Liver (tissue), 9 donors: ENCODE data around the gene ADAP1. TPM values are rescaled to one million over a fixed set of nuclear protein-coding genes. Genes with fewer than 3 reads are reported as not detected.

ENCODE experiments used
- DNase-seq: peaks from one replicate; pipeline ENCODE4 v3.0.0-alpha.2; 2017; ENCODE audit warnings: low spot score
- H3K27ac ChIP-seq, 2 donors: one replicate each; pipeline ENCODE4 v1.7.0; 2013; ENCODE audit warnings: inconsistent platforms in 2 of 2, low read length in 2 of 2, control low read depth in 1 of 2, low read depth in 1 of 2, mild to moderate bottlenecking in 1 of 2
- H3K27me3 ChIP-seq, 4 donors: one replicate each; pipeline versions ENCODE4 v1.6.1 to v1.7.0; 2013; ENCODE audit warnings: low read length in 3 of 4, inconsistent platforms in 1 of 4, mild to moderate bottlenecking in 1 of 4, moderate library complexity in 1 of 4; ENCODE audit not compliant: control insufficient read depth in 4 of 4, insufficient read depth in 4 of 4
- H3K36me3 ChIP-seq, 4 donors: one replicate each; pipeline versions ENCODE4 v1.6.1 to v1.7.0; 2013; ENCODE audit warnings: low read length in 3 of 4, mild to moderate bottlenecking in 3 of 4, low read depth in 1 of 4, moderate library complexity in 1 of 4; ENCODE audit not compliant: control insufficient read depth in 4 of 4, insufficient read depth in 3 of 4
- H3K4me1 ChIP-seq, 4 donors: one replicate each; pipeline versions ENCODE4 v1.6.1 to v1.7.0; 2013; ENCODE audit warnings: low read length in 3 of 4, mild to moderate bottlenecking in 3 of 4, moderate library complexity in 1 of 4; ENCODE audit not compliant: control insufficient read depth in 4 of 4, insufficient read depth in 4 of 4
- H3K4me3 ChIP-seq, 3 donors: one replicate each; pipeline versions ENCODE4 v1.6.1 to v1.7.0; 2013; ENCODE audit warnings: low read length in 3 of 3, control low read depth in 1 of 3, low read depth in 1 of 3, mild to moderate bottlenecking in 1 of 3
- H3K9ac ChIP-seq, 2 donors: one replicate each; pipeline ENCODE4 v1.7.0; 2013; ENCODE audit warnings: low read length in 2 of 2, mild to moderate bottlenecking in 2 of 2, moderate library complexity in 2 of 2, control low read depth in 1 of 2, low read depth in 1 of 2
- H3K9me3 ChIP-seq, 4 donors: one replicate each; pipeline versions ENCODE4 v1.6.1 to v1.7.0; 2013; ENCODE audit warnings: low read length in 3 of 4; ENCODE audit not compliant: control insufficient read depth in 4 of 4
- EGR1 ChIP-seq, 2 donors: IDR thresholded peaks; 2 replicates each; pipeline ENCODE4 v1.6.1; 2016 to 2018; ENCODE audit warnings: antibody characterized with exemption in 2 of 2, low read depth in 2 of 2
- FOXA2 ChIP-seq: IDR thresholded peaks from 2 replicates; pipeline ENCODE4 v1.6.1; 2016; ENCODE audit warnings: antibody characterized with exemption
- GABPA ChIP-seq, 2 donors: IDR thresholded peaks in 1 of 2; conservative IDR thresholded peaks in 1 of 2; 2 replicates each; pipeline ENCODE4 v1.6.1; 2016; ENCODE audit warnings: antibody characterized with exemption in 2 of 2, mild to moderate bottlenecking in 1 of 2, moderate library complexity in 1 of 2
- HNF4A ChIP-seq, 2 donors: conservative IDR thresholded peaks; 2 replicates each; pipeline ENCODE4 v1.6.1; 2016; ENCODE audit warnings: antibody characterized with exemption in 2 of 2, mild to moderate bottlenecking in 2 of 2
- HNF4G ChIP-seq: IDR thresholded peaks from 2 replicates; pipeline ENCODE4 v1.6.1; 2016; ENCODE audit warnings: antibody characterized with exemption
- JUND ChIP-seq, 2 donors: IDR thresholded peaks; 2 replicates each; pipeline ENCODE4 v1.6.1; 2016; ENCODE audit warnings: antibody characterized with exemption in 2 of 2
- NR2F2 ChIP-seq: IDR thresholded peaks from 2 replicates; pipeline ENCODE4 v1.6.1; 2016; ENCODE audit warnings: antibody characterized with exemption
- RAD21 ChIP-seq, 2 donors: IDR thresholded peaks; 2 replicates each; pipeline ENCODE4 v1.6.1; 2016; ENCODE audit warnings: antibody characterized with exemption in 2 of 2, mild to moderate bottlenecking in 2 of 2
- RXRA ChIP-seq, 2 donors: IDR thresholded peaks; 2 replicates each; pipeline ENCODE4 v1.6.1; 2017 to 2018; ENCODE audit warnings: antibody characterized with exemption in 2 of 2, mild to moderate bottlenecking in 1 of 2
- SP1 ChIP-seq: IDR thresholded peaks from 2 replicates; pipeline ENCODE4 v1.6.1; 2018; ENCODE audit warnings: antibody characterized with exemption, mild to moderate bottlenecking
- YY1 ChIP-seq: IDR thresholded peaks from 2 replicates; pipeline ENCODE4 v1.6.1; 2016; ENCODE audit warnings: antibody characterized with exemption, mild to moderate bottlenecking
- WGBS: extraction: QIAGEN DNeasy Blood & Tissue Kit; methylation state at CpG from one replicate; pipeline ENCODE4 v1.1.7; 2013; 5-methylcytosine and 5-hydroxymethylcytosine counted together
- polyA plus RNA-seq, 2 donors: library from polyadenylated mRNA; stranded (reverse) in 1 of 2; unstranded in 1 of 2; fragments of 200-250 nt in 1 of 2; fragments of >200 nt in 1 of 2; fragmentation: Nextera tagmentation in 1 of 2; extraction: Ambion mirVana in 1 of 2; gene quantifications; one replicate each; pipeline versions ENCODE4 v1.2.1 to v1.2.3, GENCODE V29; 2013 to 2015
- total RNA-seq, 2 donors: library from RNA; depleted of rRNA; stranded (reverse); fragments of >200 nt; gene quantifications; one replicate each; pipeline ENCODE4 v1.2.3, GENCODE V29; 2014
- TF ChIP-seq, protein P1 (sequence below): IDR thresholded peaks from 2 replicates; pipeline ENCODE4 v1.6.1; 2016; ENCODE audit warnings: antibody characterized with exemption
- TF ChIP-seq, protein P2 (sequence below): IDR thresholded peaks from 2 replicates; pipeline ENCODE4 v1.6.1; 2016; ENCODE audit warnings: antibody characterized with exemption
- TF ChIP-seq, protein P3 (sequence below): fragments of 150-350 bp; IDR thresholded peaks from 2 replicates; pipeline ENCODE4 v1.5.1; 2017; ENCODE audit warnings: improper control_type of control experiment, low read depth, low read length; ENCODE audit not compliant: missing input control
- TF ChIP-seq, protein P4 (sequence below): IDR thresholded peaks from 2 replicates; pipeline ENCODE4 v1.6.1; 2016; ENCODE audit warnings: antibody characterized with exemption
- donor health status: healthy.
- donor health status: healthy.
- donor health status: healthy.
- donor health status: healthy.
- donor health status: healthy.

Gene ADAP1
- total and polyA plus RNA-seq, 4 donors, result 0.46 to 3.7 (median 2.7) TPM

- DNase-seq, result no peak
- TF ChIP-seq RAD21 (IDR thresholded peaks at IDR 0.05), result no peak
- TF ChIP-seq EGR1 (IDR thresholded peaks at IDR 0.05; ENCODE audit: low read depth in 2 of 2), result no peak
- peak in 1 of 2 donors; percentile 73 for TF ChIP-seq HNF4A (conservative IDR thresholded peaks at IDR 0.05)
- peak in 1 of 2 donors; percentile 65 for TF ChIP-seq RXRA (IDR thresholded peaks at IDR 0.05)
- peak; percentile 44 for TF ChIP-seq YY1
- Histone ChIP-seq H3K4me3 (no peak overlapping the region), H3K27ac (peak overlapping the region; percentile 57 to 76), H3K9me3 (no peaks in the 10 kb centered on the region), H3K36me3 (peaks cover 0 to 2% (median 0%) of the 10 kb centered on the region in 4 donors), H3K27me3 (no peaks in the 10 kb centered on the region), H3K4me1 (peaks cover 48 to 85% (median 67%) of the 10 kb centered on the region in 4 donors), H3K9ac (peak overlapping the region in 1 of 2 donors; percentile 72)
- 53% methylated on average over 37 of the region's 37 CpGs for WGBS
Measured at GRCh38 chr7:882336-883035, 72.0 kb downstream of the ADAP1 start.

GRCh38 chr7:881441-882234 is 72.8 kb downstream of the ADAP1 start:
- H3K4me1 ChIP-seq, result peaks cover 43 to 77% (median 60%) of the 10 kb centered on the region in 4 donors
- H3K36me3 ChIP-seq, result no peaks in the 10 kb centered on the region
- H3K4me3 ChIP-seq, result no peak overlapping the region
- H3K9me3 ChIP-seq, result no peaks in the 10 kb centered on the region
- H3K9ac ChIP-seq, result peak overlapping the region in 1 of 2 donors; percentile 52
- TF ChIP-seq GABPA (IDR thresholded peaks at IDR 0.05 in 1 of 2, conservative IDR thresholded peaks at IDR 0.05 in 1 of 2) (no peak), EGR1 (IDR thresholded peaks at IDR 0.05; ENCODE audit: low read depth in 2 of 2) (no peak), RXRA (IDR thresholded peaks at IDR 0.05) (no peak), YY1 (no peak), FOXA2 (no peak), JUND (IDR thresholded peaks at IDR 0.05) (no peak), HNF4G (no peak), SP1 (no peak), NR2F2 (no peak), HNF4A (conservative IDR thresholded peaks at IDR 0.05) (no peak)
- TF ChIP-seq, protein P1, sequence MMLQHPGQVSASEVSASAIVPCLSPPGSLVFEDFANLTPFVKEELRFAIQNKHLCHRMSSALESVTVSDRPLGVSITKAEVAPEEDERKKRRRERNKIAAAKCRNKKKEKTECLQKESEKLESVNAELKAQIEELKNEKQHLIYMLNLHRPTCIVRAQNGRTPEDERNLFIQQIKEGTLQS, result no peak
- TF ChIP-seq, protein P2, sequence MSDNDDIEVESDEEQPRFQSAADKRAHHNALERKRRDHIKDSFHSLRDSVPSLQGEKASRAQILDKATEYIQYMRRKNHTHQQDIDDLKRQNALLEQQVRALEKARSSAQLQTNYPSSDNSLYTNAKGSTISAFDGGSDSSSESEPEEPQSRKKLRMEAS, result no peak
- TF ChIP-seq, protein P3, sequence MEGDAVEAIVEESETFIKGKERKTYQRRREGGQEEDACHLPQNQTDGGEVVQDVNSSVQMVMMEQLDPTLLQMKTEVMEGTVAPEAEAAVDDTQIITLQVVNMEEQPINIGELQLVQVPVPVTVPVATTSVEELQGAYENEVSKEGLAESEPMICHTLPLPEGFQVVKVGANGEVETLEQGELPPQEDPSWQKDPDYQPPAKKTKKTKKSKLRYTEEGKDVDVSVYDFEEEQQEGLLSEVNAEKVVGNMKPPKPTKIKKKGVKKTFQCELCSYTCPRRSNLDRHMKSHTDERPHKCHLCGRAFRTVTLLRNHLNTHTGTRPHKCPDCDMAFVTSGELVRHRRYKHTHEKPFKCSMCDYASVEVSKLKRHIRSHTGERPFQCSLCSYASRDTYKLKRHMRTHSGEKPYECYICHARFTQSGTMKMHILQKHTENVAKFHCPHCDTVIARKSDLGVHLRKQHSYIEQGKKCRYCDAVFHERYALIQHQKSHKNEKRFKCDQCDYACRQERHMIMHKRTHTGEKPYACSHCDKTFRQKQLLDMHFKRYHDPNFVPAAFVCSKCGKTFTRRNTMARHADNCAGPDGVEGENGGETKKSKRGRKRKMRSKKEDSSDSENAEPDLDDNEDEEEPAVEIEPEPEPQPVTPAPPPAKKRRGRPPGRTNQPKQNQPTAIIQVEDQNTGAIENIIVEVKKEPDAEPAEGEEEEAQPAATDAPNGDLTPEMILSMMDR, result no peak
- peak overlapping the region; percentile 57 to 65 for H3K27ac ChIP-seq
- no peaks in the 10 kb centered on the region for H3K27me3 ChIP-seq
- no peak for DNase-seq
- 85% methylated on average over 20 of the region's 20 CpGs for WGBS

- Histone ChIP-seq H3K9me3 (no peaks in the 10 kb centered on the region), H3K4me3 (no peak overlapping the region), H3K9ac (peak overlapping the region; percentile 14 to 41), H3K27ac (peak overlapping the region; percentile 72 to 96), H3K27me3 (no peaks in the 10 kb centered on the region), H3K4me1 (peaks cover 33 to 69% (median 52%) of the 10 kb centered on the region in 4 donors), H3K36me3 (no peaks in the 10 kb centered on the region)
- 64% methylated on average over 15 of the region's 15 CpGs for WGBS
- DNase-seq, result no peak
- TF ChIP-seq JUND (IDR thresholded peaks at IDR 0.05) (no peak), YY1 (no peak), RAD21 (IDR thresholded peaks at IDR 0.05) (no peak), NR2F2 (no peak), SP1 (no peak)
- TF ChIP-seq, protein P1, result no peak
- TF ChIP-seq, protein P4, sequence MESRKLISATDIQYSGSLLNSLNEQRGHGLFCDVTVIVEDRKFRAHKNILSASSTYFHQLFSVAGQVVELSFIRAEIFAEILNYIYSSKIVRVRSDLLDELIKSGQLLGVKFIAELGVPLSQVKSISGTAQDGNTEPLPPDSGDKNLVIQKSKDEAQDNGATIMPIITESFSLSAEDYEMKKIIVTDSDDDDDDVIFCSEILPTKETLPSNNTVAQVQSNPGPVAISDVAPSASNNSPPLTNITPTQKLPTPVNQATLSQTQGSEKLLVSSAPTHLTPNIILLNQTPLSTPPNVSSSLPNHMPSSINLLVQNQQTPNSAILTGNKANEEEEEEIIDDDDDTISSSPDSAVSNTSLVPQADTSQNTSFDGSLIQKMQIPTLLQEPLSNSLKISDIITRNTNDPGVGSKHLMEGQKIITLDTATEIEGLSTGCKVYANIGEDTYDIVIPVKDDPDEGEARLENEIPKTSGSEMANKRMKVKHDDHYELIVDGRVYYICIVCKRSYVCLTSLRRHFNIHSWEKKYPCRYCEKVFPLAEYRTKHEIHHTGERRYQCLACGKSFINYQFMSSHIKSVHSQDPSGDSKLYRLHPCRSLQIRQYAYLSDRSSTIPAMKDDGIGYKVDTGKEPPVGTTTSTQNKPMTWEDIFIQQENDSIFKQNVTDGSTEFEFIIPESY, result no peak
Measured at GRCh38 chr7:880450-880849, 74.0 kb downstream of the ADAP1 start.
